ENCODE data around the gene MSL3B.
A peak's percentile ranks its signal among the peaks of the same experiment; 100 is the strongest.

MSL3B gene

DNA sequence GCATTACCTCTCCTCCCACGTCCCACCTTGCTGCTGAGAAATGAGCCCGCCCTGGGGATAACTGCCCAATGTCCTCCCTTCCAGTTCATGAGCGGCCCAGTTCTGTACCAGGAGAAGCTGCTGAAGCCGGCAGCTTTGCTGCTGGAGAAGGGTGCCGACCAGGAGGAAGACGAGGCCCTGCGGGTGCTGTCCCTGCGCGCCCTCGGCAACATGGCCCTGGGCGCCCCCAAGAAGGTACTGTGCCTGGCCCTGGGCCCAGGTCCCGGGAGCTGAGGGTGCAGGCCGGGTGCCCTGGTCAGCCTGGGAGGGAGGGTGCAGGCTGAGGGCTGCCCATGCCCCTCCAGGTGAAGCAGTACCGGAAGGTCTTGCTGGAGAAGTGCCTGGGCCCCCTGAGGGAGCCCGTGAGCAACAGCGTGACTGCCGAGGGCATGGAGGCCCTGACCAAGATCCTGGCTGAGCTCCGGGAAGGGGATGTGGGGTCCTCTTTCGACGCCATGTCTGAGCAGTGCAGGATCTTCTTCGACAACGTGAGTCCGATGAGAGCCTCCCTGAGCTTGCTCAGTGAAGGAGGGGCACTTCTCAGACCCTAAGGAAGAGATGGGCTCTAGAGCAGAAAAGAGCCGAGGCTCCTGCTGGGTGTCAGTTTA lies 39.5 kb downstream of the MSL3B start:
- Histone ChIP-seq H3K4me3 (ENCODE audit: insufficient read length, low read depth) (no peak overlapping the region), H3K9me3 (ENCODE audit: insufficient read depth, low read length) (no peaks in the 10 kb centered on the region), H3K27me3 (ENCODE audit: insufficient read depth, insufficient read length) (no peaks in the 10 kb centered on the region), H3K4me1 (ENCODE audit: insufficient read depth, insufficient read length) (no peaks in the 10 kb centered on the region), H3K36me3 (ENCODE audit: insufficient read depth, insufficient read length, low read length) (no peaks in the 10 kb centered on the region), H3K9ac (ENCODE audit: insufficient read length, low read depth) (peak overlapping the region; percentile 18)
- no peak for DNase-seq (ENCODE audit: low read depth, low spot score)
- TF ChIP-seq ZNF274 (IDR thresholded peaks at IDR 0.05; ENCODE audit: low read depth, low read length) (no peak), YY1 (IDR thresholded peaks at IDR 0.05; ENCODE audit: insufficient read depth, insufficient read length) (no peak), SUZ12 (IDR thresholded peaks at IDR 0.05; ENCODE audit: extremely low read depth, insufficient read depth, insufficient read length) (no peak)

DNA sequence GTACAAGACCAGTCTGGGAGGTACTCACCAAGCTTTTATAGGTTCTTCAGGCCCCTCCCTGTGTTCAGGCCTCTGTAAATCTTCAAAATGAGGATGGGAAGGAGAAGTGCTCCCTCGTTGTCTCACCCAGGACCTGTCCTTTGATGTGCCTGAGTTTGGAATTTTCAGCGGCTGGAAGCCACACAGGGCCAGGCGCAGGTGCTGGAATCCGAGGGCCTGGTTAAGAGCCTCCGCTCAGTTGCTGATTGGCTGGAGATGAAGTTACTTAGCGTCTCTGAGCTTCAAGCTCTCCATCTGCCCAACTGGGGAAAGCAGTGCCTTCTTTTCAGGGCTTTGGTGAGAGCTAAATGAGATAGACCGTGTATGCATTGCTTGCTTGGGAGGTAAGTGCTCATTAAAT lies 43.8 kb downstream of the MSL3B start:
- no peaks in the 10 kb centered on the region for H3K9me3 ChIP-seq (ENCODE audit: insufficient read depth, low read length)
- no peak for TF ChIP-seq YY1 (IDR thresholded peaks at IDR 0.05; ENCODE audit: insufficient read depth, insufficient read length)
- TF ChIP-seq ZNF274 (IDR thresholded peaks at IDR 0.05; ENCODE audit: low read depth, low read length), result no peak
- no peak for TF ChIP-seq SUZ12 (IDR thresholded peaks at IDR 0.05; ENCODE audit: extremely low read depth, insufficient read depth, insufficient read length)
- DNase-seq (ENCODE audit: low read depth, low spot score), result no peak
- no peak overlapping the region for H3K4me3 ChIP-seq (ENCODE audit: insufficient read length, low read depth)
- no peak overlapping the region for H3K9ac ChIP-seq (ENCODE audit: insufficient read length, low read depth)
- no peaks in the 10 kb centered on the region for H3K36me3 ChIP-seq (ENCODE audit: insufficient read depth, insufficient read length, low read length)
- no peaks in the 10 kb centered on the region for H3K27me3 ChIP-seq (ENCODE audit: insufficient read depth, insufficient read length)
- H3K4me1 ChIP-seq (ENCODE audit: insufficient read depth, insufficient read length), result peaks cover 7% of the 10 kb centered on the region

DNA sequence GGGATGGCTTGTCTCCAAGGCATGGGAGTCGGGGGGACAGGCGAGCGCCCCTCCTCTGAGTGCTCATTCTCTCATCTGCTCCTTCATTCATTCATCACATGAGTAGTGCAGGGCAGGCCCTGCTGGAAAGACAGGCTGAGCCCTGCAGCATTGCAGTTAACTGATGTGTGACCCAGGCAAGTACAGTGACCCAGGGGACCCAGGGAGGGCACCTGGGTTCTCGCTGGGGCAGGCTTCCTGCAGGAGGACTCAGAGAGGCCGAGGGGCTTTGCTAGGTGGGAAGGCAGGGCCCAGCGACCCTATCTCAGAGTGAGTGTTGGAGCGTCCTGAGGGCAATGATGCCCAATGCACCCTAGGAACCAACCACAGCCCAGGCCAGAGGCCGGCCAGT lies 44.5 kb downstream of the MSL3B start:
- no peak overlapping the region for H3K4me3 ChIP-seq (ENCODE audit: insufficient read length, low read depth)
- peaks cover 2% of the 10 kb centered on the region for H3K27me3 ChIP-seq (ENCODE audit: insufficient read depth, insufficient read length)
- TF ChIP-seq SUZ12 (IDR thresholded peaks at IDR 0.05; ENCODE audit: extremely low read depth, insufficient read depth, insufficient read length) (no peak), ZNF274 (IDR thresholded peaks at IDR 0.05; ENCODE audit: low read depth, low read length) (no peak)
- no peak overlapping the region for H3K9ac ChIP-seq (ENCODE audit: insufficient read length, low read depth)
- H3K9me3 ChIP-seq (ENCODE audit: insufficient read depth, low read length), result no peaks in the 10 kb centered on the region
- H3K4me1 ChIP-seq (ENCODE audit: insufficient read depth, insufficient read length), result peaks cover 7% of the 10 kb centered on the region
- H3K36me3 ChIP-seq (ENCODE audit: insufficient read depth, insufficient read length, low read length), result no peaks in the 10 kb centered on the region
- no peak for DNase-seq (ENCODE audit: low read depth, low spot score)

DNA sequence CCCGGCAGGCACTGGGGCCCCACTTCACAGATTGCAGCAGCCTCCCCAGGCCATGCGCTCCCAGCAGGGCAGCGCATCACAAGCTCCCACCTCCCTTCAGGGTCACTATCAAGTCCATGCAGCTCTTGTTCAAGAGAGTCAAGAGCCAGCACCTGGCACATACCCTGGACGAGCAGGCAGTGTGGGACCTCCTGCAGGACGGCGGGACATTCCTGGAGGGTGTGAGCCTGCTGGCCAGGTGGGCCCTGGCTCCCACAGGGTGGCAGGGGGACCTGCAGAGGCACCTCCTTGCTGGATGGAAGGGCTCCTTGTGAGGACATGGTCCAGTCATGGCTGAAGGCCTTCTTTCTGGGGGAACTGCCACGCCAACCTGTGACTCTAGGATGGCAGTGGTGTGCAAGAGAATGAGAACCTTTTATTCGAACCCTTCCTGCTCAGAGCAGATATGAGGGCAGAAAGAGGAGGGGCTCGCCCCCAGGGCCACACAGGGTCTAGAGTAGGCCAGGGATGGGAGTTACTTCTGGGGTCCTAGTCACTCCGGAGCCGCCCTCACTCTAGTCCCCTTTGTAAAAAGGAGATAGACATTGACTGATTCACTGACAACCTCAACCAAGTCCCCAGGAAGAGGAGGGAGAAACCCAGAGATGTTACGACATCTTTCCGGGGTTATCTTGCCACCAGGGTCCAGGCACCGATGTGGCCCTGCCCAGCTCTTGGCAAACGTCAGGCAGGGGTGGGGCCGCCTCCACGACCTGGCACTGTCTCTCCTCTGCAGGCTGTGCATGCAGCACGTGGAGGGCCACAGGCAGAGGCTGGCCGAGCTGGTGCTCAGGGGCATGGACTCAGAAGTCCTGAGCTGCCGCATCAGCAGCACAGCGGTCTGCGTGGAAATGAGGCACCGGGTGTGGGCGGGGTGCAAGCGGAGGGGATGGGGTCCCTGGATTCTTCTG lies 45.1 kb downstream of the MSL3B start:
- Histone ChIP-seq H3K4me1 (ENCODE audit: insufficient read depth, insufficient read length) (peaks cover 7% of the 10 kb centered on the region), H3K9ac (ENCODE audit: insufficient read length, low read depth) (no peak overlapping the region), H3K9me3 (ENCODE audit: insufficient read depth, low read length) (no peaks in the 10 kb centered on the region), H3K4me3 (ENCODE audit: insufficient read length, low read depth) (no peak overlapping the region), H3K36me3 (ENCODE audit: insufficient read depth, insufficient read length, low read length) (no peaks in the 10 kb centered on the region), H3K27me3 (ENCODE audit: insufficient read depth, insufficient read length) (peaks cover 2% of the 10 kb centered on the region)
- no peak for DNase-seq (ENCODE audit: low read depth, low spot score)
- TF ChIP-seq SUZ12 (IDR thresholded peaks at IDR 0.05; ENCODE audit: extremely low read depth, insufficient read depth, insufficient read length) (no peak), ZNF274 (IDR thresholded peaks at IDR 0.05; ENCODE audit: low read depth, low read length) (no peak), YY1 (IDR thresholded peaks at IDR 0.05; ENCODE audit: insufficient read depth, insufficient read length) (no peak)

DNA sequence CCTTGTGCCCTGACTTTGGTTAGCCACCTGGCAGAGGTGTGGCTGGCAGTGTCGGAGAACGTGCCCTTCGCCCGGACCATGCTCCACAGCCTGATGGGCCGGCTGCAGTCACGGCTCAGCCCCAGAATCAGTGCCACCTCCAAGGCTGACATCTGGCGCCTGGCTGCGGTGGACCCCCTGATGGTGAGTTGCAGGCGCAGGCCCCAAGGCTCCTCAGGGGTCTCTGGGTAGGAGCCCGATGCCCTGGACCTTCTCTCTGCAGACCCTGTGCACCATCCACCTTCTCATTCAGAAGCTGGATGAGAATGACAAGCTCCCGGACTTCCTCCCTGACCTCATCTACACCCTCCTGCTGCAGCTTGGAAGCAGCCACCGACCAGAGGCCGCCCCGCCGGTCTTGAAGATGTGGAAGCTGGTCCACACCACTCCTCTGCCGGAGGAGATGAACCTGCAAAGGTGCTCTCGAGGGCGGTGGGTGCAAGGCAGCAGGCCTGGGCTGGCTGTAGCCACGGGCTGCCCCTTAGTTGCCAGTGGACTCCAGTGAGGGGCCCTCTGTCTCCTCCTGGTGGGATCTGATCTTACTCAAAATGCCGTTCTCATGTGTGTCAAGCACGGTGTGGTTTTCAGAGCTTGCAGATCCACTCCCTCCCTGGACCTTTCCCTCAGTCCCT lies 46.0 kb downstream of the MSL3B start:
- H3K4me3 ChIP-seq (ENCODE audit: insufficient read length, low read depth), result no peak overlapping the region
- DNase-seq (ENCODE audit: low read depth, low spot score), result no peak
- TF ChIP-seq ZNF274 (IDR thresholded peaks at IDR 0.05; ENCODE audit: low read depth, low read length), result no peak
- no peak for TF ChIP-seq SUZ12 (IDR thresholded peaks at IDR 0.05; ENCODE audit: extremely low read depth, insufficient read depth, insufficient read length)
- no peak for TF ChIP-seq YY1 (IDR thresholded peaks at IDR 0.05; ENCODE audit: insufficient read depth, insufficient read length)

DNA sequence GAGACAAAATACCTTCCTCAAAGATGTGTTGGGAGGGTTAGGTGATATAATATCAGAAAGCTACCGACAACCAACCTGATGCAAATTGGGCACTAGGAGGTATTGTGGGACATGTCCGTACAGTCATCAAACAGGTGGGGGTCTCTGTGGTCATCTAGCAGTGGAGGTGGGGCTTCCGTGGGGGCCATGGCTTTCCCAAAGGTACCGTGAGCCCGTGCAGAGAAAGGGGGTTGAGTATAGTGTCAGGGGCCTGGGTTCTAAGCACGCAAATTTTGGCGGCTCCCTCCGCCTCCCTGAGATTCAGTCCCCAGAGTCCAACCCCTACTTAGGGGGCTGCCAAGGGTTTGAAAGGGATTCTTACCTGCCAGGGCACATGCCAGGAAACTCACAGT lies 46.5 kb downstream of the MSL3B start:
- Histone ChIP-seq H3K4me1 (ENCODE audit: insufficient read depth, insufficient read length) (peaks cover 7% of the 10 kb centered on the region), H3K9ac (ENCODE audit: insufficient read length, low read depth) (no peak overlapping the region), H3K36me3 (ENCODE audit: insufficient read depth, insufficient read length, low read length) (no peaks in the 10 kb centered on the region), H3K27me3 (ENCODE audit: insufficient read depth, insufficient read length) (peaks cover 2% of the 10 kb centered on the region), H3K4me3 (ENCODE audit: insufficient read length, low read depth) (no peak overlapping the region), H3K9me3 (ENCODE audit: insufficient read depth, low read length) (no peaks in the 10 kb centered on the region)
- DNase-seq (ENCODE audit: low read depth, low spot score), result no peak
- no peak for TF ChIP-seq ZNF274 (IDR thresholded peaks at IDR 0.05; ENCODE audit: low read depth, low read length)
- no peak for TF ChIP-seq SUZ12 (IDR thresholded peaks at IDR 0.05; ENCODE audit: extremely low read depth, insufficient read depth, insufficient read length)
- TF ChIP-seq YY1 (IDR thresholded peaks at IDR 0.05; ENCODE audit: insufficient read depth, insufficient read length), result no peak

More for the DNA sequence above, 46.0 kb downstream of the MSL3B start:
- Histone ChIP-seq H3K27me3 (ENCODE audit: insufficient read depth, insufficient read length) (peaks cover 2% of the 10 kb centered on the region), H3K9ac (ENCODE audit: insufficient read length, low read depth) (no peak overlapping the region), H3K36me3 (ENCODE audit: insufficient read depth, insufficient read length, low read length) (no peaks in the 10 kb centered on the region), H3K9me3 (ENCODE audit: insufficient read depth, low read length) (no peaks in the 10 kb centered on the region), H3K4me1 (ENCODE audit: insufficient read depth, insufficient read length) (peaks cover 7% of the 10 kb centered on the region)

DNA sequence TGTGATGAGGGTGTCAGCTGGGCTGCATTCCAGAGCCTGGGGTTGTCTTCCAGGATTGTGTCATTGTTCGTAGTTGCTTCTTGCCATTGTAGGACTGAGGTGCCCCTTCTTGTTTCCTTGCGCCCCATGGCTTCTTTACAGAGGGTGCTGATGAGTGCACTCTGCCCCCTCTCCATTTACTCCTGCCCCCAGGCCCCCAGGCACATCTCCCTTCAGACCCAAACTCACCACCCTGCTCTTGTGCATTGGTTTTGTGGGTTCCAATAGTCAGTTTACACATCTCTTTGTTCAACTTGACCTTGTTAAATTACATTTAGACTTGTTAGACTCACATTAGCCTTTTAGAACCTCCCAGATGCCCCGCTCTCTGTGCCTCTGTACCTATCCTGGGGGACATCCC lies 47.0 kb downstream of the MSL3B start:
- Histone ChIP-seq H3K4me3 (ENCODE audit: insufficient read length, low read depth) (no peak overlapping the region), H3K27me3 (ENCODE audit: insufficient read depth, insufficient read length) (peaks cover 2% of the 10 kb centered on the region), H3K4me1 (ENCODE audit: insufficient read depth, insufficient read length) (peaks cover 7% of the 10 kb centered on the region), H3K9me3 (ENCODE audit: insufficient read depth, low read length) (no peaks in the 10 kb centered on the region), H3K9ac (ENCODE audit: insufficient read length, low read depth) (no peak overlapping the region), H3K36me3 (ENCODE audit: insufficient read depth, insufficient read length, low read length) (no peaks in the 10 kb centered on the region)
- no peak for TF ChIP-seq SUZ12 (IDR thresholded peaks at IDR 0.05; ENCODE audit: extremely low read depth, insufficient read depth, insufficient read length)
- no peak for TF ChIP-seq ZNF274 (IDR thresholded peaks at IDR 0.05; ENCODE audit: low read depth, low read length)
- no peak for TF ChIP-seq YY1 (IDR thresholded peaks at IDR 0.05; ENCODE audit: insufficient read depth, insufficient read length)
- no peak for DNase-seq (ENCODE audit: low read depth, low spot score)

All from NT2/D1 (cell line).